Measurements from ENCODE around the gene GABRA5.
"Not testable (repeated sequence)": the region's sequence is repeated elsewhere in the genome, so short reads cannot be mapped to it uniquely, and the experiment has no call there.

Gene GABRA5

GRCh38 chr15:26866298-26867199, at the start of gene GABRA5:
Gene GABRA5 (plus strand): TSS chr15:26867062. CDS start chr15:26869249, 2,187 bp downstream.
- DNase-seq: no peak

- DNase-seq: not testable (repeated sequence)
Observed at GRCh38 chr15:26831191-26831590, 35.7 kb upstream of the GABRA5 start.

GRCh38 chr15:26831951-26832350, 34.9 kb upstream of the GABRA5 start:
- DNase-seq: no peak

GRCh38 chr15:26838742-26839460, 28.0 kb upstream of the GABRA5 start:
- DNase-seq: no peak

- DNase-seq: no peak
Observed at GRCh38 chr15:26841514-26841913, 25.3 kb upstream of the GABRA5 start.

GRCh38 chr15:26841941-26842340, 24.9 kb upstream of the GABRA5 start:
- DNase-seq: no peak

GRCh38 chr15:26842391-26842790, 24.5 kb upstream of the GABRA5 start:
- no peak for DNase-seq

GRCh38 chr15:26844901-26845300, 22.0 kb upstream of the GABRA5 start:
- no peak for DNase-seq

- DNase-seq: no peak
Observed at GRCh38 chr15:26848498-26848897, 18.4 kb upstream of the GABRA5 start.

- no peak for DNase-seq
Observed at GRCh38 chr15:26850161-26850560, 16.7 kb upstream of the GABRA5 start.

GRCh38 chr15:26852980-26853379, 13.9 kb upstream of the GABRA5 start:
- no peak for DNase-seq

GRCh38 chr15:26854435-26854834, 12.4 kb upstream of the GABRA5 start:
- DNase-seq: no peak

GRCh38 chr15:26864664-26865191, 2.1 kb upstream of the GABRA5 start:
- no peak for DNase-seq

GRCh38 chr15:26867200-26868007, 542 bp downstream of the GABRA5 start:
- no peak for DNase-seq

- no peak for DNase-seq
Observed at GRCh38 chr15:26868029-26868685, 1.3 kb downstream of the GABRA5 start.

GRCh38 chr15:26869628-26870027, 2.8 kb downstream of the GABRA5 start:
- no peak for DNase-seq

- DNase-seq: no peak
Observed at GRCh38 chr15:26870346-26870745, 3.5 kb downstream of the GABRA5 start.

- no peak for DNase-seq
Observed at GRCh38 chr15:26872206-26872605, 5.3 kb downstream of the GABRA5 start.

- no peak for DNase-seq
Observed at GRCh38 chr15:26873846-26874245, 7.0 kb downstream of the GABRA5 start.

- no peak for DNase-seq
Observed at GRCh38 chr15:26874774-26875475, 8.1 kb downstream of the GABRA5 start.

GRCh38 chr15:26875476-26875850, 8.6 kb downstream of the GABRA5 start:
- DNase-seq: no peak

GRCh38 chr15:26877831-26878230, 11.0 kb downstream of the GABRA5 start:
- no peak for DNase-seq

All from NCI-H446 treated with DMSO at 0.1 percent for 48 hours (cell line).